Mesendoderm (in vitro differentiated cells): ENCODE data around the gene HSPA6.
"Not testable (repeated sequence)": the region's sequence is repeated elsewhere in the genome, so short reads cannot be mapped to it uniquely, and the experiment has no call there.

Experiments used
- DNase-seq: peaks from one replicate; pipeline ENCODE4 v3.0.0; 2013
- H2AK5ac ChIP-seq: 2 replicates; pipeline ENCODE4 v1.6.1; 2013; ENCODE audit warnings: low read length, inconsistent platforms
- H2BK120ac ChIP-seq: 2 replicates; pipeline ENCODE4 v1.6.1; 2013; ENCODE audit warnings: low read depth, mild to moderate bottlenecking, low read length, moderate library complexity, mixed read lengths
- H2BK15ac ChIP-seq: replicated peaks from 2 replicates; pipeline ENCODE4 v1.6.1; 2013; ENCODE audit warnings: low read depth, mild to moderate bottlenecking, moderate library complexity
- H2BK5ac ChIP-seq: 2 replicates; pipeline ENCODE4 v1.6.1; 2013; ENCODE audit warnings: low read length, inconsistent platforms
- H3K18ac ChIP-seq: 2 replicates; pipeline ENCODE4 v1.6.1; 2013; ENCODE audit warnings: mild to moderate bottlenecking, low read length, mixed read lengths
- H3K23ac ChIP-seq: one replicate; pipeline ENCODE4 v1.6.1; 2013; ENCODE audit warnings: low read length
- H3K27ac ChIP-seq: 2 replicates; pipeline ENCODE4 v1.5.1; 2013; ENCODE audit warnings: low read depth, mild to moderate bottlenecking, inconsistent platforms, low read length, moderate library complexity
- H3K27me3 ChIP-seq: 2 replicates; pipeline ENCODE4 v1.6.1; 2013; ENCODE audit warnings: low read length, control low read depth, mild to moderate bottlenecking, inconsistent platforms; ENCODE audit not compliant: insufficient read depth, poor library complexity
- H3K36me3 ChIP-seq: 2 replicates; pipeline ENCODE4 v1.6.1; 2013; ENCODE audit warnings: low read length, inconsistent platforms; ENCODE audit not compliant: control insufficient read depth, insufficient read depth
- H3K4ac ChIP-seq: one replicate; pipeline ENCODE4 v1.6.1; 2013; ENCODE audit warnings: low read depth, mild to moderate bottlenecking, low read length, moderate library complexity
- H3K4me1 ChIP-seq: 2 replicates; pipeline ENCODE4 v1.6.1; 2013; ENCODE audit warnings: low read depth, low read length, inconsistent platforms; ENCODE audit not compliant: control insufficient read depth
- H3K4me2 ChIP-seq: 2 replicates; pipeline ENCODE4 v1.6.1; 2013; ENCODE audit warnings: low read length
- H3K4me3 ChIP-seq: 2 replicates; pipeline ENCODE4 v1.5.1; 2013; ENCODE audit warnings: mild to moderate bottlenecking, low read length
- H3K56ac ChIP-seq: one replicate; pipeline ENCODE4 v1.6.1; 2013; ENCODE audit warnings: low read length
- H3K79me1 ChIP-seq: 2 replicates; pipeline ENCODE4 v1.6.1; 2013; ENCODE audit warnings: low read length, inconsistent platforms
- H3K79me2 ChIP-seq: 2 replicates; pipeline ENCODE4 v1.6.1; 2013; ENCODE audit warnings: mild to moderate bottlenecking, low read length; ENCODE audit not compliant: control insufficient read depth, insufficient read depth
- H3K9ac ChIP-seq: 2 replicates; pipeline ENCODE4 v1.6.1; 2013; ENCODE audit warnings: low read length, inconsistent platforms
- H4K5ac ChIP-seq: one replicate; pipeline ENCODE4 v1.6.1; 2013; ENCODE audit warnings: low read length
- H4K8ac ChIP-seq: one replicate; pipeline ENCODE4 v1.6.1; 2013; ENCODE audit warnings: low read depth, mild to moderate bottlenecking, control low read depth, low read length, moderate library complexity
- WGBS: extraction: QIAGEN DNeasy Blood & Tissue Kit; methylation state at CpG from one replicate; pipeline ENCODE4 v1.1.7; 2013; ENCODE audit warnings: low lambda C conversion rate, missing lambda C conversion rate; ENCODE audit not compliant: insufficient coverage; ENCODE audit errors: extremely low coverage; 5-methylcytosine and 5-hydroxymethylcytosine counted together

HSPA6 gene

GRCh38 chr1:161530671-161531641 lies 6.6 kb downstream of the HSPA6 start:
- not testable (repeated sequence) for H3K27me3 ChIP-seq, H2BK5ac ChIP-seq, H3K18ac ChIP-seq, H3K36me3 ChIP-seq, H4K8ac ChIP-seq, H2BK15ac ChIP-seq, H3K79me2 ChIP-seq, H3K27ac ChIP-seq, H3K4me1 ChIP-seq, H2BK120ac ChIP-seq, H3K79me1 ChIP-seq, H3K23ac ChIP-seq, H4K5ac ChIP-seq, H3K4ac ChIP-seq, H2AK5ac ChIP-seq
- H3K4me2 ChIP-seq: peak overlapping the region; percentile 54
- peak overlapping the region; percentile 84 for H3K4me3 ChIP-seq
- WGBS: no CpG with 5 or more reads among the region's 56 CpGs
- peak overlapping the region; percentile 62 for H3K9ac ChIP-seq
- DNase-seq: peak; percentile 96
- H3K56ac ChIP-seq: peak overlapping the region; percentile 70

- Histone ChIP-seq H4K8ac (no peak overlapping the region), H2AK5ac (no peak overlapping the region), H3K4me2 (peak overlapping the region; percentile 52), H4K5ac (no peak overlapping the region), H3K79me2 (no peaks in the 10 kb centered on the region), H3K18ac (no peak overlapping the region), H3K56ac (peak overlapping the region; percentile 39), H3K4me3 (peak overlapping the region; percentile 19), H3K27ac (no peak overlapping the region), H2BK120ac (no peak overlapping the region), H3K79me1 (no peaks in the 10 kb centered on the region), H2BK5ac (no peak overlapping the region), H3K4me1 (no peaks in the 10 kb centered on the region), H3K4ac (no peak overlapping the region), H3K36me3 (no peaks in the 10 kb centered on the region), H3K9ac (peak overlapping the region; percentile 46), H2BK15ac (no peak overlapping the region), H3K27me3 (no peaks in the 10 kb centered on the region), H3K23ac (no peak overlapping the region)
- WGBS: no CpG with 5 or more reads among the region's 22 CpGs
- DNase-seq: peak; percentile 35
These were observed 7.8 kb downstream of the HSPA6 start for GRCh38 chr1:161531986-161532643.

- H3K9ac ChIP-seq: peak overlapping the region; percentile 6
- H3K4me2 ChIP-seq: peak overlapping the region; percentile 23
- peak; percentile 50 for DNase-seq
- not testable (repeated sequence) for H2BK5ac ChIP-seq, H3K27me3 ChIP-seq, H3K18ac ChIP-seq, H3K79me2 ChIP-seq, H3K4me1 ChIP-seq, H2BK15ac ChIP-seq, H3K4me3 ChIP-seq, H3K79me1 ChIP-seq, H3K23ac ChIP-seq, H3K36me3 ChIP-seq, H3K4ac ChIP-seq, H2AK5ac ChIP-seq, H3K27ac ChIP-seq, H2BK120ac ChIP-seq
- H4K5ac ChIP-seq: peak overlapping the region; percentile 56
- H4K8ac ChIP-seq: peak overlapping the region; percentile 28
- WGBS: no CpG with 5 or more reads among the region's 16 CpGs
- H3K56ac ChIP-seq: peak overlapping the region; percentile 3
These were observed 8.6 kb downstream of the HSPA6 start for GRCh38 chr1:161532644-161533567.

- not testable (repeated sequence) for H3K9ac ChIP-seq, H3K4me3 ChIP-seq, H3K79me2 ChIP-seq, H3K4ac ChIP-seq, H3K27ac ChIP-seq, H3K23ac ChIP-seq, H3K56ac ChIP-seq, H2BK120ac ChIP-seq, H3K36me3 ChIP-seq, H3K4me1 ChIP-seq, H2AK5ac ChIP-seq, H3K18ac ChIP-seq, H3K4me2 ChIP-seq, H4K5ac ChIP-seq, H4K8ac ChIP-seq, H2BK15ac ChIP-seq, H3K79me1 ChIP-seq, H2BK5ac ChIP-seq, H3K27me3 ChIP-seq
- peak; percentile 40 for DNase-seq
- no CpG with 5 or more reads among the region's 7 CpGs for WGBS
These were observed 12.8 kb downstream of the HSPA6 start for GRCh38 chr1:161537068-161537669.

- H2BK5ac ChIP-seq, H3K4me2 ChIP-seq, H4K5ac ChIP-seq, H3K23ac ChIP-seq, DNase-seq, H3K4ac ChIP-seq, H3K79me1 ChIP-seq, H3K79me2 ChIP-seq, H4K8ac ChIP-seq, H3K18ac ChIP-seq, H3K4me3 ChIP-seq, H2BK120ac ChIP-seq, H3K56ac ChIP-seq, H3K27ac ChIP-seq, H2BK15ac ChIP-seq, H3K9ac ChIP-seq, H3K4me1 ChIP-seq, H2AK5ac ChIP-seq, H3K27me3 ChIP-seq, H3K36me3 ChIP-seq: not testable (repeated sequence)
- WGBS: no CpG with 5 or more reads among the region's 7 CpGs
These were observed 14.7 kb downstream of the HSPA6 start for GRCh38 chr1:161538925-161539479.
